SK-N-SH treated with all-trans-retinoic acid at 6 μM for 48 hours (cell line): ENCODE results near the gene STN1.

Experiments
- CSRNP3 ChIP-seq: fragments of 250-450 bp; sonication (Bioruptor Pico); IDR thresholded peaks from 2 replicates; pipeline ENCODE4 v1.5.1; 2021; ENCODE audit warnings: mild to moderate bottlenecking, moderate library complexity
- ESRRG ChIP-seq: fragments of 250-450 bp; sonication (Bioruptor Pico); IDR thresholded peaks from 2 replicates; pipeline ENCODE4 v1.6.1; 2021; ENCODE audit warnings: mild to moderate bottlenecking

- no peak for TF ChIP-seq ESRRG
- no peak for TF ChIP-seq CSRNP3 (CRISPR knock-in tag)
Observed at GRCh38 chr10:103930449-103930848, 12.5 kb upstream of the STN1 start.
